CD4-positive, alpha-beta memory T cell (primary cell): Measurements from ENCODE around the gene TOR1B. TPM values are rescaled to one million over a fixed set of nuclear protein-coding genes. Genes with fewer than 3 reads are reported as not detected.
"Not testable (repeated sequence)": the region's sequence is repeated elsewhere in the genome, so short reads cannot be mapped to it uniquely, and the experiment has no call there.

Experiments
- CTCF ChIA-PET: fragments of 350-600 bp; sonication (Branson Sonifier 250); formaldehyde crosslinking; loops from one replicate; lab custom pipeline; 2021; ENCODE audit warnings: inconsistent platforms; ENCODE audit not compliant: partially characterized antibody; lab: Charles Lee
- POLR2A ChIA-PET: fragments of 350-600 bp; sonication (Branson Sonifier 250); formaldehyde crosslinking; loops from one replicate; lab custom pipeline; 2021; ENCODE audit not compliant: partially characterized antibody; lab: Charles Lee
- DNase-seq, 5 donors: peaks; one replicate each; pipeline versions ENCODE4 v3.0.0 to v3.0.0-alpha.2; 2020 to 2022; ENCODE audit warnings: mixed read lengths in 1 of 5
- H3K27ac ChIP-seq: one replicate; pipeline ENCODE4 v1.7.0; 2013; ENCODE audit warnings: low read depth, low read length
- H3K27me3 ChIP-seq: 2 replicates; pipeline ENCODE4 v1.7.0; 2013; ENCODE audit warnings: mild to moderate bottlenecking, low read length, moderate library complexity; ENCODE audit not compliant: insufficient read depth
- H3K36me3 ChIP-seq: 2 replicates; pipeline ENCODE4 v1.7.0; 2013; ENCODE audit warnings: mild to moderate bottlenecking, low read length, moderate library complexity; ENCODE audit not compliant: insufficient read depth
- H3K4me1 ChIP-seq: 2 replicates; pipeline ENCODE4 v1.7.0; 2013; ENCODE audit warnings: mild to moderate bottlenecking, low read length, moderate library complexity; ENCODE audit not compliant: insufficient read depth
- H3K4me3 ChIP-seq, 2 donors: one replicate each; pipeline ENCODE4 v1.7.0; 2013; ENCODE audit warnings: low read length in 2 of 2, mild to moderate bottlenecking in 1 of 2
- H3K9me3 ChIP-seq, 2 donors: one replicate each; pipeline ENCODE4 v1.7.0; 2013; ENCODE audit warnings: low read length in 2 of 2, control low read depth in 1 of 2; ENCODE audit not compliant: control insufficient read depth in 1 of 2
- H3K27ac Mint-ChIP-seq, 7 donors: one replicate each; pipeline ENCODE4 v1.8.0; 2020 to 2021; ENCODE audit warnings: mixed read lengths in 7 of 7, mild to moderate bottlenecking in 6 of 7, inconsistent platforms in 3 of 7, moderate library complexity in 3 of 7
- H3K27me3 Mint-ChIP-seq, 2 donors: one replicate each; pipeline ENCODE4 v1.8.0; 2020 to 2021; ENCODE audit warnings: mixed read lengths in 2 of 2
- H3K36me3 Mint-ChIP-seq, 2 donors: one replicate each; pipeline ENCODE4 v1.8.0; 2020 to 2021; ENCODE audit warnings: mixed read lengths in 2 of 2, inconsistent platforms in 1 of 2, mild to moderate bottlenecking in 1 of 2
- H3K4me1 Mint-ChIP-seq, 4 donors: one replicate each; pipeline ENCODE4 v1.8.0; 2020 to 2021; ENCODE audit warnings: mixed read lengths in 4 of 4, mild to moderate bottlenecking in 1 of 4
- H3K4me3 Mint-ChIP-seq, 8 donors: one replicate each; pipeline ENCODE4 v1.8.0; 2020 to 2021; ENCODE audit warnings: mixed read lengths in 8 of 8, mild to moderate bottlenecking in 7 of 8, moderate library complexity in 6 of 8, inconsistent platforms in 3 of 8
- H3K9me3 Mint-ChIP-seq, 8 donors: one replicate each; pipeline ENCODE4 v1.8.0; 2020 to 2021; ENCODE audit warnings: mixed read lengths in 8 of 8, mild to moderate bottlenecking in 5 of 8, inconsistent platforms in 3 of 8, moderate library complexity in 1 of 8
- intact Hi-C: fragments of 100-400 bp; cut with micrococcal nuclease; formaldehyde crosslinking; loops from one replicate; pipeline ENCODE4 v1.15.1; 2023
- polyA plus RNA-seq, 2 donors: library from polyadenylated mRNA; unstranded; fragments of 300-500 nt; fragmentation: Illumina TruSeq; gene quantifications; one replicate each; pipeline ENCODE4 v1.2.3, GENCODE V29; 2021
- total RNA-seq, 2 experiments: library from RNA; stranded (reverse); gene quantifications; one replicate each; pipeline ENCODE4 v1.2.3, GENCODE V29; 2021

The TOR1B gene
- total and polyA plus RNA-seq, 4 experiments from 2014 or later, result 17.5 to 33.0 (median 27.0) TPM

DNA sequence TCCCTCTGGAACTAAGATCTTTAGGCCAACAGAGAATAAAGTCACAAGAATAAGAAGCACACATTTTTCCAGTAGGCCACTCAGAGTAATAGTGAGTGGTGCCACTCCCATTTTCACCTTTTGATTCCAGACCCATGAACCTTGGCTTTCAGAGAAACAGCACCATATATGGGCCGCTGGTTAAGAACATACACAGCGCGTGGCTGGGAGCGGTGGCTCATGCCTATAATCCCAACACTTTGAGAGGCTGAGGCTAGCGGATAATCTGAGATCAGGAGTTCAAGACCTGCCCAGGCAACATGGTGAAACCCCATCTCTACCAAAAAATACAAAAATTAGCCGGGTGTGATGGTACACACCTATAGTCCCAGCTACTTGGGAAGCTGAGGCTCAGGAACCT is 34.5 kb upstream of the TOR1B start:
- ChIA-PET CTCF (interaction anchor here (1.2 kb wide), 1 partner anchor 14 kb away, joined by 9 read pairs; no protein-coding TSS in a partner anchor), POLR2A (no interaction called here)
- peaks cover 0 to 3% of the 10 kb centered on the region in 2 donors for H3K27me3 Mint-ChIP-seq
- no peak overlapping the region for H3K27ac ChIP-seq
- H3K27ac Mint-ChIP-seq, result no peak overlapping the region
- intact Hi-C loops, result no loop called here
- H3K4me1 ChIP-seq, result no peaks in the 10 kb centered on the region
- no peaks in the 10 kb centered on the region for H3K9me3 ChIP-seq
- no peak for DNase-seq
- no peaks in the 10 kb centered on the region for H3K36me3 Mint-ChIP-seq
- H3K27me3 ChIP-seq, result no peaks in the 10 kb centered on the region
- H3K9me3 Mint-ChIP-seq, result no peaks in the 10 kb centered on the region
- no peak overlapping the region for H3K4me3 ChIP-seq
- H3K4me3 Mint-ChIP-seq, result no peak overlapping the region
- H3K4me1 Mint-ChIP-seq, result no peaks in the 10 kb centered on the region
- H3K36me3 ChIP-seq, result no peaks in the 10 kb centered on the region

DNA sequence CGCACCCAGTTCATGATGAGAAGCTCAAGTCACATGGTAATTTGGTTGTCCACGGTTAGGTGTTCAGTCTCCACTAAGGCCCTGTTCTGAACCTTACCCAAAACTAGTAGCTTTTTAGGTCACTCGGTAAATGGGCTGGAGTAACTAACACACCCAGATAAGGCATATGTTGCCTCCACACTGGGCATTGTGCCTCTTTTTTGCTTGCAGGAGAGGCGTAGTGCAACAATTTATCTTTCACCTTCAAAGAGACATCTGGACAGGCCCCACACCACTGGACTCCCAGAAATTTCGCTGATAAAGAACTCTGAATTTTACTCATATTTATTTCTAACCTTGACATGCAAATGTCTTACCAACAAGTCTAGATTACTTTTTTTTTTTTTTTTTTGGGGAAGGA is 33.3 kb upstream of the TOR1B start:
- no peak overlapping the region for H3K4me3 ChIP-seq
- no peaks in the 10 kb centered on the region for H3K9me3 ChIP-seq
- Mint-ChIP-seq H3K4me1 (no peaks in the 10 kb centered on the region), H3K27ac (no peak overlapping the region), H3K4me3 (no peak overlapping the region), H3K9me3 (no peaks in the 10 kb centered on the region), H3K36me3 (no peaks in the 10 kb centered on the region), H3K27me3 (peaks cover 3 to 7% of the 10 kb centered on the region in 2 donors)
- intact Hi-C loops, result no loop called here
- CTCF ChIA-PET, result interaction anchor here (1.2 kb wide), 1 partner anchor 13 kb away, joined by 9 read pairs; no protein-coding TSS in a partner anchor
- no peaks in the 10 kb centered on the region for H3K27me3 ChIP-seq
- DNase-seq, result no peak
- no peaks in the 10 kb centered on the region for H3K4me1 ChIP-seq
- H3K27ac ChIP-seq, result no peak overlapping the region
- no peaks in the 10 kb centered on the region for H3K36me3 ChIP-seq
- POLR2A ChIA-PET, result no interaction called here

DNA sequence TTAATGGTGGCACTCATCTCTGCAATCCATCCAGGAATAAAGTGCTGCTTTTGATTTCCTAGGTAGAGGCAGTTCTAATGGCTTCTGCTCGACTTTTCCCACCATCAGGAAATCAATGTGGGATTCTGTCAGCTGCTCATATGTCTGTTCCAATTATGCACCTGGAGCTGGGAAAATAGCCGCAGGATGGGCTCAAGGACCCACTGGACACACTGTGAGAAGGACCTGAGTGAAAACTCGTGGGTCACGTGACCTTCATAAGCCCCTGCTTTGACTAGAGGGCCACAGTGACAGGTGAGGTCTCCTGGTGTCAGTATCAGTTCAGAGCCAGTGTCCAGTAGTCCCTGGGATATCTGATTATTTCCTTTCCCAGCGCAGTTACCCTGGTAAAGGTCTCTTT is 32.2 kb upstream of the TOR1B start:
- no peaks in the 10 kb centered on the region for H3K36me3 Mint-ChIP-seq
- no peaks in the 10 kb centered on the region for H3K9me3 Mint-ChIP-seq
- no peak overlapping the region for H3K27ac Mint-ChIP-seq
- H3K4me3 Mint-ChIP-seq, result no peak overlapping the region
- no peaks in the 10 kb centered on the region for H3K4me1 ChIP-seq
- ChIA-PET POLR2A (no interaction called here), CTCF (no interaction called here)
- H3K4me3 ChIP-seq, result no peak overlapping the region
- intact Hi-C loops, result no loop called here
- H3K27ac ChIP-seq, result no peak overlapping the region
- H3K4me1 Mint-ChIP-seq, result no peaks in the 10 kb centered on the region
- DNase-seq, result no peak
- no peaks in the 10 kb centered on the region for H3K27me3 ChIP-seq
- no peaks in the 10 kb centered on the region for H3K36me3 ChIP-seq
- peaks cover 3 to 7% of the 10 kb centered on the region in 2 donors for H3K27me3 Mint-ChIP-seq
- H3K9me3 ChIP-seq, result no peaks in the 10 kb centered on the region

DNA sequence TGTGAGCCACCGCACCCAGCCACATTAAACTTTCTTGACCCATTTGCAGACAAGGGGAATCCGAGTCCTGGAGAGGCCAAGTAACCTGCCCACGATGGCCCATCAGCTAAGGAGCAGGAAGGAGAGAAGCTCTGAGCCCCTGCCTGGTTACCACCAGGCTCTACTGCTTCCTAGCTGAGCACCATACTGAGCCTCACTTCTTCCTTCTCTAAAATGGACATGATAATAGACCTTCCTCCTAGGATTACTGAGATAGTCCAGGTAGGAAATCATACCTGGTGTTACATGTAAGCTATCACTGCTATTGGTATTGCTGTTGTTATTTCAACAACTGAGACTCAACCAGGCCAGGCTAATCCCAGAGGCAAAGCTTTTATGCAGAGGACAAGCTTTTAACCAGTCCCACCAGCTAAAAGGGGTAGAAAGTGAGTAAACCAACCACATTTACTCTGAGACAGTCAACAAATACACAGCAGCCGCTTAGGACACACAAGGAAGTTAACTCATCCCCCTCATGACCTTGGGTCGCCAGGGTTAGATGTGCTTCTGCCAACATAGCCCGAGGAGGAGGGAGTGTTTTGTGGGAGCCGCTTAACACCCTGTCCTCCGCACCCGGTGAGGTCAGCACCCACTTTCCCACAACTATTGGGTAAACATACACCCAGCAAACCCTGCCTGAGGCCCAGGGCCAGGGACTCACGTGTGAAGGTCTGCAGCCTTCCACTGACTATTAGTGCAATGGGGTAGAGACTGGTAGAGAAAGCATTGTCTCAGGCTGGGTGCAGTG is 29.5 kb upstream of the TOR1B start:
- Mint-ChIP-seq H3K4me1 (peaks cover 2 to 10% (median 7%) of the 10 kb centered on the region in 4 donors), H3K36me3 (no peaks in the 10 kb centered on the region), H3K4me3 (no peak overlapping the region), H3K9me3 (no peaks in the 10 kb centered on the region), H3K27ac (no peak overlapping the region), H3K27me3 (peaks cover 8 to 11% of the 10 kb centered on the region in 2 donors)
- intact Hi-C loops, result no loop called here
- H3K36me3 ChIP-seq, result no peaks in the 10 kb centered on the region
- DNase-seq, result no peak
- no peak overlapping the region for H3K4me3 ChIP-seq
- ChIA-PET POLR2A (interaction anchor here (1.1 kb wide), 1 partner anchor 36 kb away, joined by 4 read pairs; no protein-coding TSS in a partner anchor), CTCF (interaction anchor here (1.4 to 1.8 kb wide), 4 partner anchors 8 to 36 kb away, joined by 3 to 6 read pairs (median 4); no protein-coding TSS in a partner anchor)
- H3K27me3 ChIP-seq, result no peaks in the 10 kb centered on the region
- peaks cover 10% of the 10 kb centered on the region for H3K4me1 ChIP-seq
- no peak overlapping the region for H3K27ac ChIP-seq
- no peaks in the 10 kb centered on the region for H3K9me3 ChIP-seq

DNA sequence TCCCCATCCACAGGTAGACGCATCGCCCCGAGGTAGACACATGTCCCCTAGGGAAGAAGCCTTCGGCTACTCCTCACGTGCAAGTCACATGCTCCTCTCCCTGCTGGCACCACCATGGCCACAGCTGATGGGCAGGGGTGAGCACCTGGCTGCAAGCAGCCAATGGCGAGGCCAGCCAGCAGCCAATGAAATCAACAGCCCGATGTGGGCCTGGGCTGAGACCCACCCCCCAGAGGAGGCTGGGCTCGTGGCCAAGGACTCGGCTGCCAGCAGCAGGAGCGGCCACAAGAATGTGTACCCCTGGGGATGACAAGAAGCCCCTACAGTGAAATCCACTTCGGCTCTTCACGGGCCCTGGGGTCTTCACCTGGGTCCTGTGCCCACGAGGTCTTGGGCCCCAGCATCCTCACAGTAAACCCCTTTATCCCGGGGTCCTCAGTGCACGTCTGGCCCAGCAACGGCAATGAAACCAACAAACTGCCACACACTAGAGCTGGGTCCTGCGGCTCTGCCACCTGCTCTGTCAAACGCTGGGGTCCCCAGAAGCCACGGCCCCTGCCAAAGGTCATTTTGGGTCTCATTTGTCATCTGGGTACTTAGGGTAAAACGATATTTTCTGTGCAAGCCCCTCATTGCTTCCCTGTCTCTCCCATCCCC is 28.1 kb upstream of the TOR1B start:
- no peaks in the 10 kb centered on the region for H3K36me3 ChIP-seq
- H3K9me3 Mint-ChIP-seq, result no peaks in the 10 kb centered on the region
- no peak overlapping the region for H3K4me3 ChIP-seq
- H3K4me1 Mint-ChIP-seq, result peaks cover 2 to 10% (median 7%) of the 10 kb centered on the region in 4 donors
- ChIA-PET CTCF (interaction anchor here (1.2 to 3.8 kb wide), 3 partner anchors 9 to 37 kb away, joined by 4 to 17 read pairs (median 7); no protein-coding TSS in a partner anchor), POLR2A (no interaction called here)
- intact Hi-C loops, result no loop called here
- H3K27me3 Mint-ChIP-seq, result peaks cover 8 to 11% of the 10 kb centered on the region in 2 donors
- peaks cover 10% of the 10 kb centered on the region for H3K4me1 ChIP-seq
- no peaks in the 10 kb centered on the region for H3K9me3 ChIP-seq
- no peak overlapping the region for H3K27ac Mint-ChIP-seq
- H3K27me3 ChIP-seq, result no peaks in the 10 kb centered on the region
- no peaks in the 10 kb centered on the region for H3K36me3 Mint-ChIP-seq
- H3K27ac ChIP-seq, result no peak overlapping the region
- no peak for DNase-seq
- H3K4me3 Mint-ChIP-seq, result no peak overlapping the region

DNA sequence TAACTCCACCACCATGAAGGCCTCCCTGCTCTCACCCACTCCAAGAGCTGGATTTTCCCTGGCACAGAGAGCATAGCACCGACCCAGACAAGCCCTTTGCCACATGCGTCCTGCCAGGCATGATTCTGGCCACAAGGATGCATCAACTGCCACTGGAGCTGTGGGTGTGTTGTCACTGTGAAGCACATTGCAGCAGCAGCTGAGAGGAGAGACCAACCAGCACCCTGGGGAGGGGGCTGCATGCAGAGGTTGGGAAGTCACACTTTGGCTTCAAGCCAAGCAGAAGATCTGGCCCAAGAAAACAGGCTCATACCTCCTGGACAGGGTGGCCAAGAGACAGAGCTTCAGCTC is 27.6 kb upstream of the TOR1B start:
- Mint-ChIP-seq H3K27ac (peak overlapping the region in 1 of 7 donors; percentile 61), H3K27me3 (peaks cover 8 to 11% of the 10 kb centered on the region in 2 donors), H3K4me1 (peaks cover 2 to 10% (median 7%) of the 10 kb centered on the region in 4 donors), H3K4me3 (no peak overlapping the region), H3K9me3 (no peaks in the 10 kb centered on the region), H3K36me3 (no peaks in the 10 kb centered on the region)
- Histone ChIP-seq H3K4me1 (peaks cover 10% of the 10 kb centered on the region), H3K36me3 (no peaks in the 10 kb centered on the region), H3K9me3 (no peaks in the 10 kb centered on the region), H3K4me3 (no peak overlapping the region), H3K27ac (no peak overlapping the region), H3K27me3 (no peaks in the 10 kb centered on the region)
- POLR2A ChIA-PET, result no interaction called here
- DNase-seq, result no peak
- intact Hi-C loops, result no loop called here
- CTCF ChIA-PET, result interaction anchor here (1.2 to 3.8 kb wide), 3 partner anchors 9 to 37 kb away, joined by 4 to 17 read pairs (median 7); no protein-coding TSS in a partner anchor

DNA sequence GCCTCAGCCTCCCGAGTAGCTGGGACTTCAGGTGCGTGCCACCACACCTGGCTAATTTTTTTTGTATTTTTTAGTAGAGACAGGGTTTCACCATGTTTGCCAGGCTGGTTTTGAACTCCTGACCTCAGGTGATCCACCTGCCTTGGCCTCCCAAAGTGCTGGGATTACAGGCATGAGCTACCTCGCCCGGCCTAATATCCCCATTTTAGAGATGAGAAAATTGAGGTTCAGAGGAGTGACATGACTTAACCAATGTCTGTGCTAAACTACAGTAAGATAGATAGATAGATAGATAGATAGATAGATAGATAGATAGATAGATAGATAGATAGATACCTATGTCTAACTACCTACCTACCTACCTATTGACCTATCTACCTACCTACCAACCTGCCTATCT is 26.9 kb upstream of the TOR1B start:
- CTCF ChIA-PET, result interaction anchor here (1.3 to 3.8 kb wide), 3 partner anchors 14 to 636 kb away, joined by 3 to 17 read pairs (median 7); no protein-coding TSS in a partner anchor
- DNase-seq, intact Hi-C loops, POLR2A ChIA-PET, H3K4me3 Mint-ChIP-seq, H3K36me3 Mint-ChIP-seq, H3K4me3 ChIP-seq, H3K9me3 ChIP-seq, H3K27me3 ChIP-seq, H3K27ac Mint-ChIP-seq, H3K36me3 ChIP-seq, H3K27ac ChIP-seq, H3K27me3 Mint-ChIP-seq, H3K9me3 Mint-ChIP-seq: not testable (repeated sequence)
- H3K4me1 ChIP-seq, result peaks cover 10% of the 10 kb centered on the region
- peaks cover 2 to 10% (median 7%) of the 10 kb centered on the region in 4 donors for H3K4me1 Mint-ChIP-seq
